GM12891 (cell line): ENCODE results near the gene C15orf39. TPM values are rescaled to one million over a fixed set of nuclear protein-coding genes. Genes with fewer than 3 reads are reported as not detected.

Experiments
- DNase-seq: peaks from one replicate; pipeline ENCODE4 v3.0.0; 2011; ENCODE audit warnings: low spot score; ENCODE audit not compliant: insufficient read length
- FAIRE-seq: peaks from 2 replicates; lab custom pipeline; 2011; peaks lifted over from hg19 to GRCh38; lab: Jason Lieb, UNC
- PAX5 ChIP-seq: IDR thresholded peaks from 2 replicates; pipeline ENCODE4 v1.6.1; 2011; ENCODE audit warnings: low read length, moderate library complexity, mild to moderate bottlenecking; ENCODE audit not compliant: insufficient read depth, severe bottlenecking
- POLR2A ChIP-seq: IDR thresholded peaks from 2 replicates; pipeline ENCODE4 v1.6.1; 2011; ENCODE audit warnings: low read depth, low read length, control low read depth
- POLR2AphosphoS5 ChIP-seq: IDR thresholded peaks from 2 replicates; pipeline ENCODE4 v1.6.1; 2011; ENCODE audit warnings: low read depth, low read length, control low read depth
- POU2F2 ChIP-seq: IDR thresholded peaks from 2 replicates; pipeline ENCODE4 v1.6.1; 2011; ENCODE audit warnings: low read depth, mild to moderate bottlenecking, control low read depth, low read length, moderate library complexity
- SPI1 ChIP-seq: IDR thresholded peaks from 2 replicates; pipeline ENCODE4 v1.6.1; 2011; ENCODE audit warnings: low read depth, low read length, control low read depth
- TAF1 ChIP-seq: IDR thresholded peaks from 2 replicates; pipeline ENCODE4 v1.6.1; 2011; ENCODE audit warnings: low read depth, low read length, control low read depth
- polyA plus RNA-seq: library from polyadenylated mRNA; unstranded; fragments of >200 nt; gene quantifications from one replicate; pipeline ENCODE4 v1.2.1, GENCODE V29; 2012; ENCODE audit warnings: low read depth, missing spikeins, inconsistent platforms; ENCODE audit not compliant: missing spikeins

Gene C15orf39
- 41.0 TPM for polyA plus RNA-seq

DNA sequence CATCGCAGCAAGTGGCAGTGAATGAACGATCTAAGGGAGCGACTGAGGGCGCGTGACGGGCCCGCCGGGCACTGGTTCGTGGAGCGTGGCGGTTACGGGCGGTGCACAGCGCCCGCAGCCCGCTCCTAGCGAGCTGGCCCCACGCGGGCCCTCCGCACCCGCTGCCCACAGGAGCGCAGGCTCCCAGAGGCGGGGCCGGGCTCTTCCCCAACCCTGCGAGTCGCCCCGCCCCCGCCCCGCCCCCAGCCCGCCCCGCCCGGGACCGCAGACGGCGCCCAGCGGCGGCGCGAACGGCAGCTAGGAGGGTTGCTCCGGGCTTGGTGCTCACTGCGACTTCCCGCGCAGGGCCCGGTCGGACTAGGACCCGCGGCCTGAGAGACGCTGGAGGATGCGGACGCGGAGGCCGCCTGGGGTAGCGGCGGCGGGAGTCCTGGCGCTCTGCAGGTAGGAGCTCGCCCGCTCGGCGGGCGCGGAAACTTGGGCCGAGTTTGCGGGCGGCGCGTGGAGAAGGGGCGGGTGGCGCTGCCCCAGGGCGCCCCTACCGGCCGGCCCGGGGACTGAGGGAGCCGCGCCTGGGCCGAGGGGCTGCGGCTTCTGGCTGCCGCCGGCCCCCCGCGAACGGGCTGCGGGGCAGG, at the start of gene C15orf39:
Gene C15orf39, plus strand, starts transcription at position 267 of the 635 bp plus-strand sequence. CDS start 4,167 bp downstream, outside the sequence.
- FAIRE-seq (peak; percentile 28), DNase-seq (peak; percentile 78)

DNA sequence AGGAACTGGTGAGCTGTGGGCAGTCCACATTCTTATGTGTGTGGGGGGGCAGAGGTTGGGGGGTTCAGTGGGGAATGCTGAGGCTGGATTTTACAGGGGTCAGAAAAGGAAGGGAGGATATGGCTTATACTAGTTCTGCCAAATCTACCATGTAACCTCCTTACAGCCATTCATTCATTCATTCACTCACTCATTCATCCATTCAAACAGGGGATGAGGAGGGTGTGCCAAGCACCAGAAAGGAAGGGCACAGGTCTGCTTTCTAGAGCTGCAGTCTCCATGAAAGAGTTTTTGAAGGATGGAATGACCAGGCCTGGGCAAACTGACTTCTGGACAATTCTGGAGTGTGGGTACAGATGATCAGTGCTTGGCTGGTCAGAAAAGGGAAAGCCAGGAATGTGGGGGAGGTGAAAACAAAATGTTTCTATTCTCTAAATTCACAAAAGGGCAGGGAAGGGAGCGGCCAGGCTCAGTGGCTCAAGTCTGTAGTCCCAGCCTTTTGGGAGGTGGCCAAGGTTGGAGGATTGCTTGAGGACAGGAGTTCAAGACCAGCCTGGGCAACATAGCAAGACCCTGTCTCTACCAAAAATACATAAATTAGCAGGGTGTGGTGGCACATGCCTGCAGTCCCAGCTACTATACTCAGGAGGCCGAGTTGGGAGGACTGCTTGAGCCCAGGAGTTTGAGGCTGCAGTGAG, 49.2 kb upstream of the C15orf39 start:
- no peak for TF ChIP-seq TAF1
- TF ChIP-seq SPI1: no peak
- TF ChIP-seq POLR2AphosphoS5: no peak
- TF ChIP-seq POU2F2: no peak
- TF ChIP-seq POLR2A: no peak
- no peak for TF ChIP-seq PAX5
- no peak for DNase-seq
- FAIRE-seq: peak; percentile 66

More for the DNA sequence above, at the start of gene C15orf39:
- TF ChIP-seq POLR2AphosphoS5: peak; percentile 90
- TF ChIP-seq POU2F2: 0 out of 2 replicates have a peak, but pooled peaks have one; percentile 49
- peak; percentile 85 for TF ChIP-seq POLR2A
- peak; percentile 93 for TF ChIP-seq PAX5
- no peak for TF ChIP-seq SPI1
- peak; percentile 94 for TF ChIP-seq TAF1

DNA sequence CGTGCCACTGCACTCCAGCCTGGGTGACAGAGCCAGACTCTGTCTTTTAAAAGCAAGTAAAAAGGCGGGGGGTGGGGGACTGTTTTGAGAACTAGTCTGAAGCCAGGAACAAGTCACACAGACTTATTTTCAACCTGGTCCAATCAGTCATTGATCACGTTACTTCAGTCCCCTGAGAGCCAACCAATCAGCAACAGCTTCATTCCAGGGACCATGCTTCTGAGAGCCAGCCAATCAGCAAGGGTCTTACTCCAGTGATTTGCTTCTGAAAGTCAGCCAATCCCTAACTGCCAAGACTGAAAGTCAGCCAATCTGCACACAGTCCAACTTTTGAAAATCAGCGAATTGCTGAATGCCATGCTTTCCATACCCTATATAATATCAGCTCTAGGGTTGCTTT, 48.6 kb upstream of the C15orf39 start:
- TF ChIP-seq POU2F2 (no peak), SPI1 (no peak), POLR2AphosphoS5 (no peak)
- peak; percentile 49 for DNase-seq
- FAIRE-seq: peak; percentile 84

DNA sequence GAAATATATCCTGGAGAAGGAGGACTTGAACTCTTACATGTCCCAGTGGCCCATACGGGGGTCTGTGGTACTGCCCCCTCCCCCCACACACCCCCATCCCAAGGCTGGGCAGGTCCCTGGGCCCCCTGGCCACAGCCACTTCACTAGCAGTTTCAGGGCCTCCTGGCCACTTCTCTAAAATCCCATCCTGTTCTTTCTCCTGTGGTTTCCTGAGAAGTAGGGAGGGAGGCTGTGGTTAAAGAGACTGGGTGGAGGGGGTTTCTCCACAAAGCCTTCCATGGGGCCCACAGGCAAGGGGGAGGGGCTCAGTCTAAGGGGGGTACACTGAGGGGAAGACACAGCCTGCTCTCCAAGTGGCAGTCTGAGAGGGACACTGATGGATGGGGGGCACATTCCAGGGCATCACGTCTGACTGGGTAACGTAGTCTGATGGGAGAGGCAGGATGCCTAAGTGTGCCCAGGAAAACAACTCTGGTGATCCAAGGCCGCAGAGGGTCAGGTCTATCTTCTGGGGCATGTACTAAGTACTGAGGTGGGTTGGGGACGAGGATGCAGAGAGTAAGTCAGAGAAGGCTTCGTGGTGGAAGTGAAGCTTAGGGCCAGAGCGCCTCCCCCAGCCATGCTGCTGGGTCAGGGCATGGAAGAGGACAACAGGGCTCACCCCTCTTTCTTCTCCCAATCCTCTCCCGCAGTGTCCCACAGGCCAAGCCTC, 48.0 kb upstream of the C15orf39 start:
- TF ChIP-seq SPI1: peak; percentile 79
- TF ChIP-seq POU2F2: no peak
- no peak for TF ChIP-seq TAF1
- no peak for DNase-seq
- peak; percentile 88 for FAIRE-seq

DNA sequence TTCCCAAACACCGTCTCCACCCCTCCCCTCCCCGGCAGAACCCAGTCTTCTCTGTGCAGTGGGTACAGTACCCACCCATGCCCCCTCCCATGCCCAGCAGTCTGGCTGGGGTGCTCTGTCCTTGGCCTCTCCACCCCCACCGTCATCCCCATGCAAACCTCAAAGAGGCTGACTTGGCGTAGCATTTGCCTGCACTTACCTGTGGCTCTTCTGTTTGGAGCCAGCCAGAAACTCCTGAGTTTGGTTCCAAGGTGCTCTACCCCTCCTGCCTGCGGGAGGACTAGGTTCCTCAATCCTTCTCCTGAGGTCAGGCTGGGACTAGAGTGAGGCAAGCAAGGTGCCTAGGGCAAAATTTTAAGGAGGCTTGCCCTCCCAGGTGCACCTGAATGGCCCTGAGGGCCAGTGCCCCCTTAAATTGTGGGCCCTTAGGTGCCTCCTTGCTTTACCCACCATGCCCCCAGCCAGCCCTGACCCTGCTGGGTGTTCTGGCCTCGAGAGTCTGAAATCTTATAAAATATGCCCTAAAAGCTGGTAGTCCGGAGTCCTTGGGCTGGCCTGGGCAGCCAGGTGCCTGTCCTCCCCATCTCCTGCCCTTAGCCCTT, 47.1 kb upstream of the C15orf39 start:
- TF ChIP-seq SPI1 (no peak), POU2F2 (no peak), PAX5 (no peak), POLR2AphosphoS5 (no peak), POLR2A (no peak), TAF1 (no peak)
- no peak for DNase-seq
- no peak for FAIRE-seq

DNA sequence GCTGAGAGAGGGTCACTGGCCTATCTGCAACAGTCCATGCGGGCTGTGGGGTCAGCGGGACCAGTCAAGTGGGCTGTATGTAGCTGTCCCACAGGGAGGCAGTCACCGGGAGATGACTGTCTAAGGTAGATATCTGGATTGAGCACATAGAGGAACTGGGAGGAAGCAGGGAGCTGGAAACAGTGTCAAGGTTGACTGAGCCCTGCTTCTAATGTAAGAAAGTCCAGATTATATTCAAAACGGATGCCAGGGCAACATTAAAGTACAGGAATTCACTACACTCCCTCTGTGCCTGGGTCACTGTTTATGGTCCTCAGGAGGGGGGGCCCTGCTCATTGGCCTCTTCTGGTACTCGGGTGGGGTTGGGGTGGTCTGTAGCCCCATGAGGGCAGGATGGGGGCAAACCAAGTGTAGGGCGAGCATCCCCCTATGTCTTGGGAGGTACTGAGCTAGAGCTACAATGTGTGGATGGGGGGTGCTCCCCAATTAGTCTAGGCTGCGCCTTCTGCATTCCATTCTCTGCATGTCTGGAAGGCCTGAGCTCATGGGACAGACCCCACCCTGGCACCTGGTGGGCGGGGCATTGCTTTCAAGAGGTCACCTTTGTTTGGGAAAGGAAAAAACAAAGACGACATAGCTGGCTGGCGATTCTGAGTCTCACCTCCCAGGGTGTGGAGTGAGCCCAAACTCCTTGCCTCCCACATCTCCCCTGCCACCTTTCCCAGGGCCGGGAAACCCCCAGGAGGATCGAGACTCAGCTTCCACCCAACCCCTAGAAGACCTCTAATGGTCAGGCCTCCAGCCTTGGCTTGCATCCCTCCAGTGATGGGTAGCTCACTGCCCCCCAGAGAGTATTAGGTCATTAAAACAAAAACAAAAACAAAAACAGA, 45.1 kb upstream of the C15orf39 start:
- DNase-seq: no peak
- TF ChIP-seq POU2F2 (no peak), SPI1 (peak; percentile 43; the same call in 1 of the 2 replicates)

DNA sequence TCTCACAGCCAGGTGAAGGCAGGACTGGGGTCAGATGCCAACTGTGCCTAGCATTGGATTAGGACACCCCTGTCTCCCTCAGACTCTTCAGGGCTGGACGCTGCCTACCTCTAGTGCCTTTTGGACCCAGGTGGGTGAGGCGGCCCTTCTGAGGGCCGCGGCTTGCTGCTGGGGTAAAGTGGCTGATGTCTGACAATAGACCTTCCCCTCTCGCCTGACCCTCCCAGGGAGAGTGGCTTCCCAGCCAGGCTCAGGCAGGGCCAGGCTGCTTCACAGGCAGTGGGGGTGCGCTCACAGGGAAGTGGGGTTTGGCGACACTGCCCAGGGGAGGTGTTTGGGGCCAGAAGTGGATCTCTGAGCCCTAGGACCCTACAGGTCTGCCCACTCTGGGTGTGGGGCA, 43.3 kb upstream of the C15orf39 start:
- TF ChIP-seq TAF1: no peak
- TF ChIP-seq PAX5: no peak
- no peak for TF ChIP-seq SPI1
- no peak for TF ChIP-seq POLR2A
- TF ChIP-seq POLR2AphosphoS5: no peak
- no peak for TF ChIP-seq POU2F2
- DNase-seq (no peak), FAIRE-seq (no peak)

More for the DNA sequence above, 45.1 kb upstream of the C15orf39 start:
- FAIRE-seq: peak; percentile 57

DNA sequence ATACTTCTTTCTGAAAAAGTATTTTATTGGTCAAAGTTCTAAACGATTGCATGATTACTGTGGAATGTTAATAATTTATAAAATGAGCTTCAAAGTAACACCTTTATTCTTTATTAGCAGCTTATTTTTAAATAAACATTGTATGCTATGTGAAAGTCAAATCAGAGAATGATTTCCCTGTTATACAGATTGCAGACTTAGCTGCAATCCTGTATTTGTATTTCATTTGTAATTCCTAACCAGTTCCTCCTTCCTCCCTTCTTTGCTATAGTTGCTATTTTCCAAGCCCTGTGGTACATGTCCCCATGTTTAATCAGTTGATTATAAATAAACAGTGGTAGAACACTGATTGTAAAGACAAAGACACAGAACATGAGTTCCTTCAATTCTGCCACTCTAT, 42.4 kb upstream of the C15orf39 start:
- FAIRE-seq: no peak
- no peak for DNase-seq
- TF ChIP-seq TAF1: no peak
- no peak for TF ChIP-seq POLR2A
